Smooth muscle cell (in vitro differentiated cells): ENCODE results near the gene ACP4. TPM values are rescaled to one million over a fixed set of nuclear protein-coding genes. Genes with fewer than 3 reads are reported as not detected.
"Not testable (repeated sequence)": the region's sequence is repeated elsewhere in the genome, so short reads cannot be mapped to it uniquely, and the experiment has no call there.

ENCODE experiments used
- DNase-seq: peaks from one replicate; lab custom pipeline; 2025; ENCODE audit not compliant: unreplicated experiment; lab: John Stamatoyannopoulos, UW
- H2AFZ ChIP-seq: fragments of 200-600 bp; sonication (generic); 2 replicates; pipeline ENCODE4 v1.6.0; 2016; ENCODE audit warnings: antibody characterized with exemption, low read depth, mild to moderate bottlenecking
- H3F3A ChIP-seq: fragments of 200-600 bp; sonication (generic); 2 replicates; pipeline ENCODE4 v1.6.0; 2017; ENCODE audit warnings: antibody characterized with exemption, low read depth
- H3K27ac ChIP-seq: fragments of 200-600 bp; sonication (generic); 2 replicates; pipeline ENCODE4 v1.5.1; 2016; ENCODE audit warnings: low read depth, mild to moderate bottlenecking
- H3K27me3 ChIP-seq: fragments of 200-600 bp; sonication (generic); 2 replicates; pipeline ENCODE4 v1.6.1; 2016; ENCODE audit warnings: low read depth, mild to moderate bottlenecking
- H3K36me3 ChIP-seq: fragments of 200-600 bp; sonication (generic); 2 replicates; pipeline ENCODE4 v1.5.1; 2016; ENCODE audit warnings: low read depth
- H3K4me1 ChIP-seq: fragments of 200-600 bp; sonication (generic); 2 replicates; pipeline ENCODE4 v1.5.1; 2016; ENCODE audit warnings: low read depth
- H3K4me2 ChIP-seq: fragments of 200-600 bp; sonication (generic); 2 replicates; pipeline ENCODE4 v1.6.0; 2016; ENCODE audit warnings: mild to moderate bottlenecking
- H3K4me3 ChIP-seq: fragments of 200-600 bp; sonication (generic); 2 replicates; pipeline ENCODE4 v1.5.1; 2016; ENCODE audit warnings: mild to moderate bottlenecking
- H3K79me2 ChIP-seq: fragments of 200-600 bp; sonication (generic); 2 replicates; pipeline ENCODE4 v1.6.0; 2016; ENCODE audit warnings: low read depth, mild to moderate bottlenecking
- H3K9ac ChIP-seq: fragments of 200-600 bp; sonication (generic); 2 replicates; pipeline ENCODE4 v1.6.0; 2016; ENCODE audit warnings: low read depth
- H3K9me3 ChIP-seq: fragments of 200-600 bp; sonication (generic); replicated peaks from 2 replicates; pipeline ENCODE4 v1.5.1; 2016; ENCODE audit warnings: low read depth
- H4K20me1 ChIP-seq: fragments of 200-600 bp; sonication (generic); 2 replicates; pipeline ENCODE4 v1.6.0; 2016; ENCODE audit warnings: low read depth
- WGBS: methylation state at CpG from one replicate; pipeline ENCODE4 v1.1.7; 2016; ENCODE audit warnings: low lambda C conversion rate; 5-methylcytosine and 5-hydroxymethylcytosine counted together
- polyA plus RNA-seq: library from polyadenylated mRNA; unstranded; fragments of >200 nt; fragmentation: Nextera tagmentation; extraction: Ambion mirVana; gene quantifications from 2 replicates; pipeline ENCODE4 v1.2.1, GENCODE V29; 2016
- total RNA-seq: library from RNA; depleted of rRNA; stranded (reverse); fragments of >200 nt; gene quantifications from 2 replicates; pipeline ENCODE4 v1.2.3, GENCODE V29; 2014
- TF ChIP-seq, protein P1 (sequence below): fragments of 200-600 bp; sonication (generic); IDR thresholded peaks from 2 replicates; pipeline ENCODE4 v1.5.1; 2017; ENCODE audit warnings: borderline replicate concordance, mild to moderate bottlenecking, antibody characterized with exemption; ENCODE audit not compliant: insufficient read depth, poor library complexity, severe bottlenecking

Gene ACP4
- total and polyA plus RNA-seq, 2 experiments from 2014 or later = 0.26 TPM; not detected in 1

GRCh38 chr19:50759886-50760285 lies 30.3 kb upstream of the ACP4 start:
- no peak overlapping the region for H3K4me3 ChIP-seq
- no peak for DNase-seq
- no peaks in the 10 kb centered on the region for H3K79me2 ChIP-seq
- no peaks in the 10 kb centered on the region for H3F3A ChIP-seq
- no peaks in the 10 kb centered on the region for H3K27me3 ChIP-seq
- H3K36me3 ChIP-seq = no peaks in the 10 kb centered on the region
- H2AFZ ChIP-seq = no peak overlapping the region
- no peaks in the 10 kb centered on the region for H3K4me1 ChIP-seq
- H3K9me3 ChIP-seq = no peaks in the 10 kb centered on the region
- no peaks in the 10 kb centered on the region for H4K20me1 ChIP-seq
- no peak overlapping the region for H3K27ac ChIP-seq
- 68% methylated on average over 4 of the region's 4 CpGs for WGBS
- TF ChIP-seq, protein P1, sequence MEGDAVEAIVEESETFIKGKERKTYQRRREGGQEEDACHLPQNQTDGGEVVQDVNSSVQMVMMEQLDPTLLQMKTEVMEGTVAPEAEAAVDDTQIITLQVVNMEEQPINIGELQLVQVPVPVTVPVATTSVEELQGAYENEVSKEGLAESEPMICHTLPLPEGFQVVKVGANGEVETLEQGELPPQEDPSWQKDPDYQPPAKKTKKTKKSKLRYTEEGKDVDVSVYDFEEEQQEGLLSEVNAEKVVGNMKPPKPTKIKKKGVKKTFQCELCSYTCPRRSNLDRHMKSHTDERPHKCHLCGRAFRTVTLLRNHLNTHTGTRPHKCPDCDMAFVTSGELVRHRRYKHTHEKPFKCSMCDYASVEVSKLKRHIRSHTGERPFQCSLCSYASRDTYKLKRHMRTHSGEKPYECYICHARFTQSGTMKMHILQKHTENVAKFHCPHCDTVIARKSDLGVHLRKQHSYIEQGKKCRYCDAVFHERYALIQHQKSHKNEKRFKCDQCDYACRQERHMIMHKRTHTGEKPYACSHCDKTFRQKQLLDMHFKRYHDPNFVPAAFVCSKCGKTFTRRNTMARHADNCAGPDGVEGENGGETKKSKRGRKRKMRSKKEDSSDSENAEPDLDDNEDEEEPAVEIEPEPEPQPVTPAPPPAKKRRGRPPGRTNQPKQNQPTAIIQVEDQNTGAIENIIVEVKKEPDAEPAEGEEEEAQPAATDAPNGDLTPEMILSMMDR = no peak
- no peak overlapping the region for H3K4me2 ChIP-seq
- no peak overlapping the region for H3K9ac ChIP-seq

DNA sequence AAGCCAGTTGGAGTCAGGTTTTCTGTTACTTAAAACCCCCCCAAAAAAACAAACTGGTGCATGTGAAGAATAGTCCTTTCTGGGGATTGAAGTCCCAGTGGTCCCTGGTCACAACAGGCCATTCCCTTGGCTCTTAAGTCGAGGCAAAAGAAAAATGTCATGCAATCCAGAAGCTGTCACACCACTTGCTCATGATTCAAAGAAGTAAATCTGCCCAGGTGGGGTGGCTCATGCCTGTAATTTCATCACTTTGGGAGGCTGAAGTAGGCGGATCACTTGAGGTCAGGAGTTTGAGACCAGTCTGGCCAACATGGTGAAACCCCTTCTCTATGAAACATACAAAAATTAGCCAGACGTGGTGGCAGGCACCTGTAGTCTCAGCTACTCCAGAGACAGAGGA lies 28.7 kb upstream of the ACP4 start:
- not testable (repeated sequence) for H3K27ac ChIP-seq, H3K4me1 ChIP-seq, DNase-seq, H3K4me3 ChIP-seq, H3K79me2 ChIP-seq, H3K36me3 ChIP-seq, H3K9me3 ChIP-seq, H3K27me3 ChIP-seq, H3F3A ChIP-seq, H3K9ac ChIP-seq, H2AFZ ChIP-seq, H3K4me2 ChIP-seq, H4K20me1 ChIP-seq
- WGBS = 77% methylated on average over 3 of the region's 3 CpGs

GRCh38 chr19:50763521-50763920 lies 26.7 kb upstream of the ACP4 start:
- H3K4me1 ChIP-seq, H4K20me1 ChIP-seq, H3K36me3 ChIP-seq, DNase-seq, H3K79me2 ChIP-seq, H3K4me3 ChIP-seq, H2AFZ ChIP-seq, H3K9ac ChIP-seq, H3K27ac ChIP-seq, H3K9me3 ChIP-seq, H3K4me2 ChIP-seq, H3F3A ChIP-seq, H3K27me3 ChIP-seq: not testable (repeated sequence)
- 88% methylated on average over 12 of the region's 13 CpGs for WGBS

DNA sequence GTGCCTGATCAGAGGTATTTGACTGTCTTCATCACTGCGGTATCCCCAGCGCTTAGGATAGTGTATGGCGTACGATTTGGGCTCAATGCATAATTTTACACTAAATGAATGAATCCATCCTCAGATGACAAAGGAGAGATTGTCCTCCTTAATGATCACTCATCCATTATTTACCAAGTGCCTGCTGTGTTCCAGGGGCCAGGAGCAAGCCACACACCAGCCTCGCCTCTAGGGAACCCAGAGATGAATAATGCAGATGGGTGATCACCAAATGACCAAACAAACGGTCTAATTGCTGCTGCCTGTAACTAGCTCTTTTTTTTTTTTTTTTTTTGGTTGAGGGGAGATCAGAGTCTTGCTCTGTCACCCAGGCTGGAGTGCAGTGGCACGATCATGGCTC lies 25.8 kb upstream of the ACP4 start:
- H3K4me3 ChIP-seq = no peak overlapping the region
- H3K79me2 ChIP-seq = no peaks in the 10 kb centered on the region
- H2AFZ ChIP-seq = no peak overlapping the region
- H3K9ac ChIP-seq = no peak overlapping the region
- TF ChIP-seq, protein P1 = no peak
- H3K4me2 ChIP-seq = no peak overlapping the region
- no peaks in the 10 kb centered on the region for H3K36me3 ChIP-seq
- no peaks in the 10 kb centered on the region for H3K27me3 ChIP-seq
- H3K27ac ChIP-seq = no peak overlapping the region
- no peaks in the 10 kb centered on the region for H4K20me1 ChIP-seq
- H3K4me1 ChIP-seq = no peaks in the 10 kb centered on the region
- 77% methylated on average over 7 of the region's 7 CpGs for WGBS
- DNase-seq = no peak
- no peaks in the 10 kb centered on the region for H3F3A ChIP-seq
- H3K9me3 ChIP-seq = no peaks in the 10 kb centered on the region

DNA sequence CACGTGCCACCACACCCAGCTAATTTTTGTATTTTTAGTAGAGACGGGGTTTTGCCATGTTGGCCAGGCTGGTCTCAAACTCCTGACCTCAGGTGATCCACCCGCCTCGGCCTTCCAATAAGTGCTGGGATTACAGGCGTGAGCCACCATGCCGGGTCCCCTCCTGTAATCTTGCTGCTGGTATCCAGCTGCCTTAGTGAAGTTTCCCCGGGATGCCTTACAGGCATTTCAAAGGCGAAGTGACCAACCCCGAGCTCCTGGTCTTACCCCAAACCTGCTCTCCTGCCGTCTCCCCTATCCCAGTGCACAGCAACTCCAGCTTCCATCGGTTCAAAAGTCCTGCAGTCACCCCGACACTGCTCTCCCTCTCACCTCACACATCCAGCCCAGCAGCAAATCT lies 23.5 kb upstream of the ACP4 start:
- H3K4me2 ChIP-seq, H3K79me2 ChIP-seq, H3K9me3 ChIP-seq, H3K36me3 ChIP-seq, H3K27me3 ChIP-seq, H3K4me1 ChIP-seq, DNase-seq, H3K27ac ChIP-seq, H3K4me3 ChIP-seq, H3K9ac ChIP-seq, H3F3A ChIP-seq, H2AFZ ChIP-seq, H4K20me1 ChIP-seq: not testable (repeated sequence)
- 92% methylated on average over 8 of the region's 12 CpGs for WGBS

DNA sequence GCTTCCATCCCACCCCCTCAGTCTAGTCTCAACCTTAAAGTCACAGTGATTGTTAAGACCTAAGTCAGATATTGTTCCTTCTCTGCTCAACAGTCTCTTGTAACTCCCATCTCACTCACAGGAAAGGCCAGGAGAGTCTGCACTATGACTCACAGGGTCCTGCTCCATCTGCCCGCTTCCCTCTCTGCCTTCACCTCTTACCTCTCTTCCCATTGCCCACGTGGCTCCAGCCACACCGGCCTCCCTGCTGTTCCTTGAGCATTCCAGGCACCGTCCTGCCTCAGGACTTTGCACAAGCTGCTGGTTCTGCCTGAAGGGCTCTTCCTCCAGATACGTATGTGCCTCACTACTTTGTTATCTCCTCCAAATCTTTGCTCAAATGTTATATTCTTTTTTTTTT lies 23.0 kb upstream of the ACP4 start:
- H2AFZ ChIP-seq, H3K9ac ChIP-seq, DNase-seq, H4K20me1 ChIP-seq, H3K36me3 ChIP-seq, H3K4me1 ChIP-seq, H3K27me3 ChIP-seq, H3K79me2 ChIP-seq, H3K4me3 ChIP-seq, H3F3A ChIP-seq, H3K9me3 ChIP-seq, H3K4me2 ChIP-seq, H3K27ac ChIP-seq: not testable (repeated sequence)
- WGBS = 19% methylated on average over 5 of the region's 5 CpGs
